Stimulated activated naive B cell treated with anti-CD40 and anti-IgM and Interleukin-4, amounts not matched to agents 10 μg/mL and 1 μg/mL and 100 μg/mL, for 72 hours (primary cell): ENCODE data around the gene PLAGL2.
"Not testable (repeated sequence)": the region's sequence is repeated elsewhere in the genome, so short reads cannot be mapped to it uniquely, and the experiment has no call there.

Source experiments
- ATAC-seq, 2 donors: fragments of 150-1000 bp; cut with Tn5 transposase; replicated peaks; 2 replicates each; pipeline ENCODE4 v1.10.0; 2021; ENCODE audit warnings: moderate library complexity in 1 of 2
- DNase-seq: peaks from one replicate; pipeline ENCODE4 v3.0.0; 2021
- H3K27ac Mint-ChIP-seq: one replicate; pipeline ENCODE4 v1.8.0; 2022; ENCODE audit warnings: mild to moderate bottlenecking, mixed read lengths
- H3K27me3 Mint-ChIP-seq, 2 donors: one replicate each; pipeline ENCODE4 v1.8.0; 2022; ENCODE audit warnings: mixed read lengths in 2 of 2
- H3K36me3 Mint-ChIP-seq, 2 donors: one replicate each; pipeline ENCODE4 v1.8.0; 2022; ENCODE audit warnings: mixed read lengths in 2 of 2, mild to moderate bottlenecking in 1 of 2
- H3K4me1 Mint-ChIP-seq, 2 donors: one replicate each; pipeline ENCODE4 v1.8.0; 2022; ENCODE audit warnings: mixed read lengths in 2 of 2, mild to moderate bottlenecking in 1 of 2
- H3K4me3 Mint-ChIP-seq, 2 donors: one replicate each; pipeline ENCODE4 v1.8.0; 2022; ENCODE audit warnings: mild to moderate bottlenecking in 2 of 2, mixed read lengths in 2 of 2, moderate library complexity in 1 of 2
- H3K9me3 Mint-ChIP-seq, 2 donors: one replicate each; pipeline ENCODE4 v1.8.0; 2022; ENCODE audit warnings: mixed read lengths in 2 of 2, mild to moderate bottlenecking in 1 of 2

The PLAGL2 gene

GRCh38 chr20:32189691-32190615, 17.6 kb downstream of the PLAGL2 start:
- ATAC-seq (peak; percentile 63 to 71), DNase-seq (no peak)
- H3K27me3 Mint-ChIP-seq = peaks cover 7 to 10% of the 10 kb centered on the region in 2 donors
- H3K9me3 Mint-ChIP-seq = no peaks in the 10 kb centered on the region
- peak overlapping the region; percentile 82 for H3K27ac Mint-ChIP-seq
- H3K4me3 Mint-ChIP-seq = peak overlapping the region; percentile 80 to 82
- peaks cover 15 to 26% of the 10 kb centered on the region in 2 donors for H3K4me1 Mint-ChIP-seq
- peaks cover 15 to 21% of the 10 kb centered on the region in 2 donors for H3K36me3 Mint-ChIP-seq

GRCh38 chr20:32189123-32189410, 18.5 kb downstream of the PLAGL2 start:
- H3K27me3 Mint-ChIP-seq = peaks cover 7 to 10% of the 10 kb centered on the region in 2 donors
- no peak overlapping the region for H3K27ac Mint-ChIP-seq
- peaks cover 10 to 16% of the 10 kb centered on the region in 2 donors for H3K36me3 Mint-ChIP-seq
- ATAC-seq = no peak
- no peaks in the 10 kb centered on the region for H3K9me3 Mint-ChIP-seq
- peak overlapping the region; percentile 80 to 82 for H3K4me3 Mint-ChIP-seq
- DNase-seq = no peak
- H3K4me1 Mint-ChIP-seq = peaks cover 13 to 21% of the 10 kb centered on the region in 2 donors

DNA sequence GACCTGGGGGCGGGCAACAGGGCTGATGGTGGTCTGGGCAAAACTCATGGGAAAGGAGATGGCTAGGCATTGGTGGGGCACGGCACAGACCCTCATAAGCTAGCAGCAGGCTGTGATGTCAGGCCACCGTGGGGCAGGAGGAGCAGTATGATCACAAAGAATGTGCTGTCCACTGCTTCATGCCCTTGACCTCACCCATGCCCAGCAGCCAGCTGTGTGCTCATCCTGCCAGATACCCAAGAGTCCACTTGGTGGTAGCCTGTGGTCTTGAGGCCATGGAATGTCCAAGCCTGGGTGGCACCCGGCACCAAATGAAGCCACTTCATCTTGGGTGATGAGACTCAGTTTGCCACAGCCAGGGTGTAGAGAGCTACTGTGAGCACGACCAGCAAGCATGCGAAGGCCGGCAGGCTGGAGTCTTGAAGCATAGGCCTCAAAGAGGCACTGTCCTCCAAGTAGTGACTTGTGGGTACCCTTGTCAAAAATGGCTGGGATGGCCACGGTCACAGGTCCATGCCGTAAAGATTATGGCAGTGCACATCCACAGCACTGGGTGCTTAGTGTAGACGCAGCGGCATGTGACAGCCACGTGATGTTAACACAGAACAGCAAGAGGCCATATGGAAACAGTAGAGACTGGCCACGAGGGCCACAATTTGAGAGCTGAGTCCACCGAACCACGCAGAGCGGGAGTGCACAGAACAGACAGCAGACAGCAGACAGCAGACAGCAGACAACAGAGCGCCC, 19.0 kb downstream of the PLAGL2 start:
- ATAC-seq (no peak), DNase-seq (no peak)
- Mint-ChIP-seq H3K4me3 (peak overlapping the region in 1 of 2 donors; percentile 82), H3K27ac (peak overlapping the region; percentile 42), H3K9me3 (no peaks in the 10 kb centered on the region), H3K27me3 (peaks cover 7 to 10% of the 10 kb centered on the region in 2 donors), H3K36me3 (peaks cover 6 to 11% of the 10 kb centered on the region in 2 donors), H3K4me1 (peaks cover 13 to 21% of the 10 kb centered on the region in 2 donors)

DNA sequence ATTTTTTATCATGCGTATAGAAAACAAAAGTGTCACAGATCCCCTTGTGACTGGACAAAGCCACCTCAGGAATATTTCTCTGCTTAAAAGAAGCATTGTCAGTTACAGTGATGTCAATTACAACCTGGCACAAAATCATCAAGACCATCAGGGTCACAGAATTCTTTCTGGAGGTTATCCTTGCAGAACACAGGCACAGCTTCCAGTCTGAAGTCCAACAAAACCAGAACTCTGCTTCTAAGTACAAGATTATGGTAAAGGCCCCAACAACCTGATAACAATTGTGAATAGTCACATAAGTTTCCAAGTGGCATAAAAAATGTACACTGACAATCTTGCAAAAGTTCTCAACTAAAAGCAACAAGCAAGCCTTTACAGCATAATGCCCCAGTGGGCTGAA, 21.0 kb downstream of the PLAGL2 start:
- DNase-seq (no peak), ATAC-seq (no peak)
- peaks cover 13 to 21% of the 10 kb centered on the region in 2 donors for H3K4me1 Mint-ChIP-seq
- H3K36me3 Mint-ChIP-seq = peaks cover 4 to 6% of the 10 kb centered on the region in 2 donors
- no peak overlapping the region for H3K4me3 Mint-ChIP-seq
- H3K9me3 Mint-ChIP-seq = no peaks in the 10 kb centered on the region
- peaks cover 10 to 11% of the 10 kb centered on the region in 2 donors for H3K27me3 Mint-ChIP-seq
- H3K27ac Mint-ChIP-seq = no peak overlapping the region

DNA sequence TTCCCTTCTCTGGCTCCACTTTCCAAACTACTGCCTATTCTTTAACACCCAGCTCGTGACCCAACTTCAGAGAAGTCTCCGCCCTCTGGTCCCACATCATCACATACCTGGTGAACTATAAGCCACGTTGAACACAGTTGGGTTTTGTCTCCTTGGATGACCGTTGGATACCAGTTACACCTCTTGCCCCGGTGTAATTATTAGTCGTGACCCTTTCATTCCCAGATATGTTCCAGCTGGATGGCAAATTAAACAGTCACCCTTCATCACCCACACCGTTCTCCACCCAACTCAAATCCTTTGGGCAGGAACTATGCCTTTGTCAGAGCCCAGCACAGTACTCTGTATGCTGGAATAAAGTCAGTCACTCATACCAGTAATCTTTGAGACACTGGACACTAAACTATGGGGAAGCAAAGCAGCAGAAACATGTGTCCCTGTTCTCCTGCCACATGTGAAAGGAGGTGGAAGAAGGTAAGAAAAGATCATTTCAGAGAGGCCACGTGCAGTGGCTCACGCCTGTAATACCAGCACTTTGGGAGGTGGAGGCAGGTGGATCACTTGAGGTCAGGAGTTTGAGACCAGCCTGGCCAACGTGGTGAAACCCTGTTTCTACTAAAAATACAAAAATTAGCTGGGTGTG, 22.5 kb downstream of the PLAGL2 start:
- ATAC-seq (no peak), DNase-seq (no peak)
- peaks cover 10 to 11% of the 10 kb centered on the region in 2 donors for H3K27me3 Mint-ChIP-seq
- H3K4me1 Mint-ChIP-seq = peaks cover 7 to 13% of the 10 kb centered on the region in 2 donors
- peaks cover 3 to 4% of the 10 kb centered on the region in 2 donors for H3K36me3 Mint-ChIP-seq
- no peak overlapping the region for H3K4me3 Mint-ChIP-seq
- no peak overlapping the region for H3K27ac Mint-ChIP-seq
- H3K9me3 Mint-ChIP-seq = no peaks in the 10 kb centered on the region

DNA sequence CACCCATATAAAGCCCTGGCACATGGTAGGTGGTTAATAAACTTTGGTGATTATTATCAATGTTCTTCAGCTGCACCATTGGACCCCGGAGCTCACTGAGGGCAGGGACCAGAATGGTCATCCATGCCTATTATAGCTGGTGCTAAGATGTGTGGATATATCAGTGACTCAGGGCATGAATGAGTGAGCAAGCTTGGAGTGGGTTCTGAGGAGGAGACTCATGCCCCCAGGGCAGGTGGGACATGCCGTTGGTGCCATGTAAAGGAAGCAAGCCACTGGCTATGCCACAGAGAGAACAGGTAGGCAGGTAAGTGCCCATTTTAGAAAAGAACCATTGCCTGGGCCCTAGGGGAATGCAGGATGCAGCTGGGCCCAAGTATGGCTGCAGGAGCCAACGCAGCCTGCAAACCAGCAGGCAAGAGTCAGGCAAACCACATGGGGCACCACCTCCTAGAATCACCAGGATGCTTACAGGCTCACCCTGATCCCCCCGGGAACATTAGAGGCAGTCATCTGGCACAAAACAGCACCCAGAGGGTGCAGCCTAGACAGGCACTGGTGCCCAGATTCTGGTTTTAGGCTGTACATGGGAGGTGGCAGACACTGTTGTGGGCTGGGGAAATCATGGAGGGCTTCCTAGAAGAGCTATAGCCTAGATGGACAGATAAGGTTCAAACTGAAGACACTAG, 23.5 kb downstream of the PLAGL2 start:
- Mint-ChIP-seq H3K4me1 (peaks cover 3 to 6% of the 10 kb centered on the region in 2 donors), H3K27me3 (peaks cover 10 to 11% of the 10 kb centered on the region in 2 donors), H3K27ac (no peak overlapping the region), H3K9me3 (no peaks in the 10 kb centered on the region), H3K4me3 (no peak overlapping the region), H3K36me3 (peaks cover 3 to 4% of the 10 kb centered on the region in 2 donors)
- ATAC-seq (peak; percentile 14 to 31), DNase-seq (no peak)

DNA sequence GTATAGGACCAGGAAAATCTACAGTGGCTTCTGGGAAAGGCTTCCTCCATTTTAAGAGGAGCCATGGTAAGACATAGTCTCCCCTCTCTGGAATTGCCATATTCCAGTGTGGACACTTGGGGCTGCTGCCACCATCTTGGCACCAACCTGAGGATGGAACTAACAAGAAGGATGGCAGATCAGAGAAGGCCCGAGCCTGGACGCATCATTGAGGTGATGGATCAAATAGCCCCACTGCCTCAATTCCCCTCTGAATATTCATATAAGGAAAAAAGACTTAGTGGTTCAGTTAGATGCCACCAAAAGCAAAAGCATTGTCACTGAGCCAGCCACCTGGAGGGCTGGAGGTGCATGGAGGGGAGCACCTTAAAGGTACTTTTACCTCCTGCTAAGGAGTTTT, 25.9 kb downstream of the PLAGL2 start:
- H3K9me3 Mint-ChIP-seq = no peaks in the 10 kb centered on the region
- H3K4me3 Mint-ChIP-seq = no peak overlapping the region
- H3K36me3 Mint-ChIP-seq = peaks cover 0 to 4% of the 10 kb centered on the region in 2 donors
- ATAC-seq (no peak), DNase-seq (no peak)
- peaks cover 0 to 7% of the 10 kb centered on the region in 2 donors for H3K27me3 Mint-ChIP-seq
- H3K4me1 Mint-ChIP-seq = no peaks in the 10 kb centered on the region
- peak overlapping the region; percentile 59 for H3K27ac Mint-ChIP-seq

DNA sequence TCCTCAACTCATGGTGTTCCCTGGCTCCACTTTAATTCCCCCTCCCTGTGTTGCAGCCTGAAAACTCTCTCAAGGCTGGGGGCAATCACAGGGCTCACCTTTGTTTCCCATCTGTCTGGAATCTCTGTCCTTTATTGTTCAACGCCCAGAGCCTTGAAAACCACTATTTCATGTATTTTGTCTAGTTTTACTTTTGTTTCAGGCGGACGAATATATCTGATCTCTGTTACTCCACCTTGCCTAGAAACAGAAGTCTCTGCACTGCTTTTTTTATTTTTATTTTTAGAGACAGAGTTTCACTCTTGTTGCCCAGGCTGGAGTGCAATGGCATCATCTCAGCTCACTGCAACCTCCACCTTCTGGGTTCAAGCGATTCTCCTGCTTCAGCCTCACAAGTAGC, 27.6 kb downstream of the PLAGL2 start:
- DNase-seq (no peak), ATAC-seq (no peak)
- no peak overlapping the region for H3K27ac Mint-ChIP-seq
- peaks cover 0 to 4% of the 10 kb centered on the region in 2 donors for H3K36me3 Mint-ChIP-seq
- no peaks in the 10 kb centered on the region for H3K4me1 Mint-ChIP-seq
- no peaks in the 10 kb centered on the region for H3K9me3 Mint-ChIP-seq
- no peak overlapping the region for H3K4me3 Mint-ChIP-seq
- peaks cover 0 to 4% of the 10 kb centered on the region in 2 donors for H3K27me3 Mint-ChIP-seq

- H3K4me1 Mint-ChIP-seq = no peaks in the 10 kb centered on the region
- DNase-seq = no peak
- peaks cover 0 to 4% of the 10 kb centered on the region in 2 donors for H3K27me3 Mint-ChIP-seq
- peaks cover 0 to 4% of the 10 kb centered on the region in 2 donors for H3K36me3 Mint-ChIP-seq
- ATAC-seq = no peak
- H3K4me3 Mint-ChIP-seq = no peak overlapping the region
- no peak overlapping the region for H3K27ac Mint-ChIP-seq
- H3K9me3 Mint-ChIP-seq = no peaks in the 10 kb centered on the region
These were observed 28.0 kb downstream of the PLAGL2 start for GRCh38 chr20:32179515-32179914.

- H3K36me3 Mint-ChIP-seq, H3K4me3 Mint-ChIP-seq, H3K4me1 Mint-ChIP-seq, H3K27me3 Mint-ChIP-seq, DNase-seq, H3K27ac Mint-ChIP-seq, H3K9me3 Mint-ChIP-seq, ATAC-seq: not testable (repeated sequence)
These were observed 29.8 kb downstream of the PLAGL2 start for GRCh38 chr20:32177696-32178095.

DNA sequence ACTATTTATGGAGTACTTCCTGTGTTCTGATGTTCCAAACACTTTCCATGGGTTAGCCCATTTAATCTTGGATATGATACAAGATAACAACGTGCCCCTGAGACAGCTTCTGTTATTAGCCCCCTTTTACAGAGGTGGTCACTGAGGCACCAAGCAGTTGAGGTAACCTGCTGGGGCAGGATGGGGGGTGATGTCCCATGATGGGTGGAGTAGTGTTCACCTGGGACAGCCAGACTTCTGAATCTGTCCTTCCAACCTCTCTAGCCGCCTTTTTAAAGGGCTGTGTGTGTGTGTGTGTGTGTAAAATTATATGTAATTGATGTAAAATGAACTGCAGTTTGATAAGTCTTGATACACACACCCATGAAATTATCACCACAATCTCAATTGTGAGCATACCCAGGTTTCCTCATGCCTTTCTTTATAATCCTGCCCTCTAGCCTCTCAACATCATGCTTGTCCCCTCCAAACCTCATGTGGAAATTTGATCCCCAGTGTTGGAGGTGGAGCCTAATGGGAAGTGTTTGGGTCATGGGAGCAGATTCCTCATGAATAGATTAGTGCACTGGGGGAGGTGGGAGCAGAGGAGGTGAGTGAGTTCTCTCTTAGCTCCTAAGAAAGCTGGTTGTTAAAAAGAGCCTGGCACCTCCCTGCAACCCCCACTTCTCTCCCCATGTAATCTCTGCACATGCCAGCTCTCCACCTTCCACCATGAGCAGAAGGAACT, 39.2 kb downstream of the PLAGL2 start:
- ATAC-seq (no peak), DNase-seq (no peak)
- Mint-ChIP-seq H3K4me3 (no peak overlapping the region), H3K36me3 (peaks cover 30 to 39% of the 10 kb centered on the region in 2 donors), H3K9me3 (no peaks in the 10 kb centered on the region), H3K27me3 (no peaks in the 10 kb centered on the region), H3K4me1 (no peaks in the 10 kb centered on the region), H3K27ac (peak overlapping the region; percentile 14)

DNA sequence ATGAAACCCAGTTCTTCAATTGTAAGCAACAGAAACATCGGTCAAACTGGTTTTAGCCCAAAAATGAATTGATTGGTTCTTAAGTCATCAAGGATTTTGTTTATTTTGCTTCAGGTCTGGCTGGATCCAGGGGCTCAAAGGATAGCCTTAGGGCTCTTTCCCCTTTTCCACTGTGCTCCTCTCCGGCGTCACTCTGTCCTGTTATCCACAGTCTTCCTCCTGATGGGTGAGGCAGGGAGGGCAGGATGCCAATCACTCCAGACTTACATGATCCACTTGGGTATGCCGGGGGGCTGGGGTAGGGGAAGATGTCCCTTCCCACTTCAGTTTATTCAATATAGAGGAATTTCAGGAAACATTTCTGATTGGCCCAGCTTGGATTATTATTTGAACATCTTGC, 40.0 kb downstream of the PLAGL2 start:
- no peaks in the 10 kb centered on the region for H3K9me3 Mint-ChIP-seq
- H3K4me3 Mint-ChIP-seq = no peak overlapping the region
- H3K27ac Mint-ChIP-seq = no peak overlapping the region
- H3K36me3 Mint-ChIP-seq = peaks cover 30 to 41% of the 10 kb centered on the region in 2 donors
- no peak for ATAC-seq
- no peaks in the 10 kb centered on the region for H3K27me3 Mint-ChIP-seq
- H3K4me1 Mint-ChIP-seq = no peaks in the 10 kb centered on the region
- DNase-seq = no peak

GRCh38 chr20:32165836-32166545, 41.6 kb downstream of the PLAGL2 start:
- H3K4me1 Mint-ChIP-seq = no peaks in the 10 kb centered on the region
- no peak overlapping the region for H3K27ac Mint-ChIP-seq
- ATAC-seq = no peak
- no peak for DNase-seq
- H3K9me3 Mint-ChIP-seq = no peaks in the 10 kb centered on the region
- no peaks in the 10 kb centered on the region for H3K27me3 Mint-ChIP-seq
- H3K4me3 Mint-ChIP-seq = no peak overlapping the region
- peaks cover 41 to 57% of the 10 kb centered on the region in 2 donors for H3K36me3 Mint-ChIP-seq
